Activated CD8-positive, alpha-beta memory T cell treated with anti-CD3 and anti-CD28 coated beads for 48 hours (primary cell): ENCODE data around the gene NIFK.
A peak's percentile ranks its signal among the peaks of the same experiment; 100 is the strongest.
"Not testable (repeated sequence)": the region's sequence is repeated elsewhere in the genome, so short reads cannot be mapped to it uniquely, and the experiment has no call there.

Source experiments
- DNase-seq, 3 experiments: peaks; one replicate each; pipeline ENCODE4 v3.0.0-alpha.2; 2020; ENCODE audit warnings: low read depth in 2 of 3, low spot score in 2 of 3

The NIFK gene

GRCh38 chr2:121735518-121736074 is 1.1 kb downstream of the NIFK start:
- no peak for DNase-seq

- not testable (repeated sequence) for DNase-seq
Observed at GRCh38 chr2:121734544-121734943, 2.1 kb downstream of the NIFK start.

- DNase-seq, result no peak
Observed at GRCh38 chr2:121731366-121731765, 5.3 kb downstream of the NIFK start.

DNA sequence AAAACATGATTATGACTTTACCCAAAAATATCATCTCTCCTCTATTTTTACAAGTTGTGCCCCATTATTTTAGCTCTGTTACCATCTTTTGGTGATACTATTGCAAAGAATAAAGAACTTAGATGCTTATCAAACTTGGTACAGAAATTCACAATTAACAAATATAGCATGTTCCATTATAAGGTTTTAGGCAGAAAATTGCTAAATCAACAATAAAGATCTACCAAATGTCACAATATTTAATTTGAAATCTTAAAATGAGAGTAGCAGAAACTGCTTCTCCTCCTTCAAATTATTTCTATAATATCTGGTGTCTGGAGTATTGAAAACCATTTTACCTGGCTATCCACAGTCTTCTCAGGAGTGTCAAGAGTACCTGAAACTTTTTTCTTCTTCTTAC is 8.7 kb downstream of the NIFK start:
- DNase-seq, result no peak

- DNase-seq, result no peak
Observed at GRCh38 chr2:121727332-121727731, 9.3 kb downstream of the NIFK start.

DNA sequence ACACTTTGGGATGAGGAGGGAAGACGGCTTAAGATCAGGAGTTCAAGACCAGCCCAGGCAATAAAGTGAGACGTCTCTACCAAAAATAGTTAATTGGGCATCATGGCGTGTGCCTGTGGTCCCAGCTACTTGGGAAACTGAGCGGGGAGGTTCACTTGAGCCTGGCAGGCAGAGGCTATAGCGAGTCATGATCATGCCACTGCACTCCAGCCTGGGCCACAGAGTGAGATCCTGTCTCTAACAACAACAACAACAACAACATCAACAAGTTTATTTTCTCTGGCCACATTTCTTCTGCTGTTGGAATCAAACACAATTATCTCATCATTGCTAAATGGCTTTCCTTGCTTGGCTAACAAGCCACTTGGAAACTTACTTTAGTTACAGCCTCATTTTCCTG is 13.4 kb downstream of the NIFK start:
- no peak for DNase-seq

- DNase-seq, result no peak
Observed at GRCh38 chr2:121722479-121722878, 14.2 kb downstream of the NIFK start.

DNA sequence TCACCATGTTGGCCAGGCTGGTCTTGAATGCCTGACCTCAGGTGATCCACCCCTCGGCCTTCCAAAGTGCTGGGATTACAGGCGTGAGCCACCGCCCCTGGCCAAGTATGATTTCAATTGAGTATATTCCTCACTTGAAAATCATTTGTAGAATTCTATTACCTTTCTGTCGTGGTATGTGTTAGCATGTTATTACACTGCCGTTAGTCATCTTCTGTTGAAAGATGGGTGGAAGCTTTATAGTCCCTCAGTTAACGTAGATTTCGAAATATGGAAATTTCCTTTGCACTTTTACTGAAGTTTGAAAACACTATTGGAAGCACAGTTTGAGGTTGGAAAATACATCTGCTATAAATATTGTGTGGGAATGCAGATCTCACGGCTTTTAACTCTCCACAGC is 14.7 kb downstream of the NIFK start:
- no peak for DNase-seq

GRCh38 chr2:121717529-121717928 is 19.1 kb downstream of the NIFK start:
- DNase-seq, result no peak

DNA sequence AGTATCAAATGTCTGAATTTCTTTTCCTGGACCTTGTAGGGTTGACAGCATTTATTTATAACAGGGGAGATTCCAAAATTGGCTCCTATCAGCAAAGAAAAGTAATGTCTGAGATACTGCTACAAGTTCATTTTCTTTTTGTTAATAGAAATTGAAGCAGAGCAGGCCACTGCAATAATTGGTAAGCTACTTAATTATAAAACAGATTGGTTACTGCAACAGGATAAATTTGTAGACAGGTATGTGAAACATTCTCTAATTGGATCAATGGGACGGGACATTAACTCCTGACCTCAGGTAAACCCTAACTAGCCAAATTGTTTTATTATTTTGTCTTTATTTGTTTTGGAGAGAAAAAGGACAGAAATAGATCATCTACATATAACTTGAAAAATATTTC is 20.5 kb downstream of the NIFK start:
- DNase-seq, result no peak

DNA sequence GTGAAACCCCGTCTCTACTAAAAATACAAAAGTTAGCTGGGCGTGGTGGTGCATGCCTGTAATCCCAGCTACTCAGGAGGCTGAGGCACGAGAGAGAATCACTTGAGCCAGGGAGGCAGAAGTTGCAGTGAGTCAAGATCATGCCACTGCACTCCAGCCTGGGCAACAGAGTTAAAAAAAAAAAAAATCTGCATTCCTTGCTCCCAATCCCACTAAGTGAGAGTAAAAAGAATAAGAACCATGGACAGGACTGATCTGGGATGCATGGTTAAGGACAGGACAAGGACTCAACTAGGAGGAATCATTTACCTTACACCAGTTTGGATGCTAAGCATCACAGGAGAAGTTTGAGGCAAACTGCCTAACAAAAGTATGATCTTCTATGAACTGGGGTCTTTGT is 25.2 kb downstream of the NIFK start:
- DNase-seq, result not testable (repeated sequence)

DNA sequence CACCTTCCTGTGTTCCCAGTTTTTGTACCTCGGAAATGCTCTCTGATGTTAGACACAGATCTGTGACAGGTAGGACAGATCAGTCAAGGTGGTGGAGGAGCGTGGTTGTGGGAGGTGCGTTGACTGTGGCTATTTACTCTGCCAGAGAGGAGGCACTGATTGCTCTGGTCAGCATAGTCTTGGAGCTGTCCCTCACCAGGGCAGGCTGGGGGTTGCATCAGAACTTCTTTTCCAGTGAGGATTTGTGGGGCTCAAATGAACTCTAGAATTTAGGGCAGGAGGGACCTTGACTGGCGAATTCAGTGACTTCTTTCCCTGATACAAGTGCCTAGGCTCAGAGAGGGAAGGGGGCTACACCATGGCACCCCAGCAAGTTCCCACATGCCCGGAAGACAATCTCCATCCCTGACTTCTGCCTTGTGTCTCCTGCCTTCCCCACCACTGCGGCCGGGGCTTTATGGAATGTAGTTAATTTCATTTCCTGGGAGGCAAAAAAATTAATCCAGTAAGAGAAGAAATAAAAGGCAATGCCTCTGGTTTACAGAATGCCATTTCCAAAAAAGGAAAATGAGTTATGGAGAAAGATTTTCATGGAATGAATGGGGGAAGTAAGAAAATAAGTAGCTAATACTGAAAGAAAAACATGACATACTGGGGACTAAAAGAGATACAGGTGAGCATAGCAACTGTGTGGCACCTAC is 26.1 kb downstream of the NIFK start:
- DNase-seq, result no peak

DNA sequence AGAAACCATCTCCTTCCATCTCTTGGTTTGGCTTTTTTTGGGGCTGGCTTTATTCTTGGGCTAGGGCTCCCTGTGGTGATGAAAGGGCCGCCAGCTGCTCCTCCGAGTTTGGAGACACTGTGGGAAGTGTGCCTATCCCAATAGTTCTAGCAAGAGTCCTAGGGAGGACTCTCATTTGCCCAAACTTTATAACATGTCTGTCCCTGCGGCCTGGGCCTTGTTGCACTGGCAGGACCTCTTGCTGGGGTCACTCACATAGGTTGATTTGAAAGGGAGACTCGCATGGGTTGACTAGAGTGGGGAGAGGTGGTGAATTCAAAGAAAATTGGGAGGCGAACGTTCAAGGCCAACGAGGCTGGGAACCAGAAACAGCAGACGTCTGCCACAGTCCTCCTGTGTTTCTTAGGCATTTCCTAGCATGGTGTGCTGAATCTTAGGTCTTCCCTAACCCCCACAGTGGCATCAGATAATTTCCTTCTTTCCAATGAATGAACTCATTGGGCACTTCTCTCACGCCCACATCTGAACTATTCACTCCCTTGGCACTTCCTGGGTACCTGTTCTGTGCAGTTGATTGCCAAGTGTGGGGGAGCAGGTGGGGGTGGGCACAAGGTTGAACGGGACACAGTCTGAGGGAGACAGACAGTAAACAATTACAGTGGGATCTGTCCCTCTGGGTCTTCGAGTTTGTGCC is 26.8 kb downstream of the NIFK start:
- no peak for DNase-seq

DNA sequence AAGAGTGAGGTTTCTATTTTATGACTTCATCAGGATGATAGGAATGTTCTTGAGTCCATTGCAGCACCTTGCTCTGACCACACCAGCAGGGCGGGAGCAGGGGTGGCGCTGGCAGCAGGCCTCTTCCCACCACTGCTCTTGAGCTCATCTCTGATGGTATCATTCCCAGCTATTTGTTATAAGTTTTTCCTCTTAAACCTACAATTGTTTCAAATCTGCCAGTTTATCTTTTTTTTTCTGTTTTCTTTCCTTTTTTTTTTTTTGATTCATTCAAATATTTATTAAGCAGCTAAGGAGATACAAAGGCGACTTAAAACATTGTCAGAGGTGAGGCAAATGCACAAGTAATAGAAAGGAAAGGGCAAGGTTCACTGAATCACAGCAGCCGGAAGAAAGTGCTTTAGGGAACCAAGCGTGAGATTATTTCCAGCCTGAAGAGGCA is 28.7 kb downstream of the NIFK start:
- no peak for DNase-seq

GRCh38 chr2:121707344-121707919 is 29.2 kb downstream of the NIFK start:
- DNase-seq, result no peak

DNA sequence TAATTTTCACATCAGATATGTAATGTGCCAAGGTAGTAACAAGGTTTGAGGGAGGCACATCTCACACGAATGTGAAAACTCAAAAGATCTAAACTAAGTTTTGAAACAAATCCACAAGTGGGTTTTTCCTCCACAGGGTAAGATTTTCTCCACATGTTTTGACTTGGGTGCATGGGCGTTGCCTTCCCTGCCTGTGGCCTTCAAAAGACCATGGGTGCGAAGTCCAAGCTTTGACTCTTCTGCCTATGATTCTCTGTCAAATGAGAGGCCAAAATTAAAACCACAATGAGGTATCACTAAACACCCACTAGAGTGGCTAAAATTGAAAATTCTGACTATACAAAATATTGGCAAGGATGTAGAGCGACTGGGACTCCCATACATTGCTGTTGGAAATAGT is 30.7 kb downstream of the NIFK start:
- DNase-seq, result no peak

GRCh38 chr2:121705390-121705789 is 31.3 kb downstream of the NIFK start:
- DNase-seq, result no peak

DNA sequence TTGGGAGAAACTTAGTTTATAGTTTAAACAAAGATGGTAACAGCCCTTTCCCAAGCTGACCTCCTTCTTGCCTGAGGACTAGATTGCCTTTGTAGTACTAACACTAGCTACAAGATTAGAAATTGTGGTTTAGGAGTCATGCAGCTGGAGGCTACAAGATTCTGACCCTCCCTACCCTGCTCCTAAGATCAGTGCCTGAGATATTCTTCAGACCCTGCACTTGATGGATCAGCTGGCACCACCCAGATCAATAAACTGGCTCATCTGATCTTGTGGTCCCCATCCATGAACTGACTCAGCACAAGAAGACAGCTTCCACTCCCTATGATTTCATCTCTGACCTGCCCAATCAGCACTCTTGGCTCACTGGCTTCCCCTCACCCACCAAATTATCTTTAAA is 34.9 kb downstream of the NIFK start:
- DNase-seq, result not testable (repeated sequence)

GRCh38 chr2:121699421-121700333 is 37.0 kb downstream of the NIFK start:
- peak; percentile 54 to 76 (median 68) for DNase-seq

DNA sequence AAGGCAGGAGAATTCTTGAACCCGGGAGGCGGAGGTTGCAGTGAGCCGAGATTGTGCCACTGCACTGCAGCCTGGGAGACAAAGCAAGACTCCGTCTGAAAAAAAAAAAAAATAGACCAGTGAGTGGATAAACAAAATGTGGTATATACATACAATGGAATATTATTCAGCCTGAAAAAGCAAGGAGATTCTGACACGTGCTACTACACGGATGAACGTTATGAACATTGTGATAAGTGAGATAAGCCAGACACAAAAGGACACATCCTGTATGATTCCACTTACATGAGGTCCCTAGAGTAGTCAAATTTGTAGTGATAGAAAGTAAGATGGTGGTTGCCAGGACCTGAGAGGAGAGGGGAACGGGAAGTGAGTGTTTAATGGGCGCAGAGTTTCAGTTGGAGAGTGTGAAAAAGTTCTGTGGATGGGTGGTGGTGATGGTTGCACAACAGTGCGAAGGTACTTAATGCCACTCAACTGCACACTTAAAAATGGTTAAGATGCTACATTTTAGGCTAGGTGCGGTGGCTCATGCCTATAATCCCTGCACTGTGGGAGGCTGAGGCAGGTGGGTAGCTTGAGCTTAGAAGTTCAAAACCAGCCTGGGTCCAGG is 38.3 kb downstream of the NIFK start:
- no peak for DNase-seq
